Testis (tissue), 3 donors: ENCODE data around the gene SHROOM3. TPM values are rescaled to one million over a fixed set of nuclear protein-coding genes. Genes with fewer than 3 reads are reported as not detected.

Experiments used
- DNase-seq: peaks from one replicate; pipeline ENCODE4 v3.0.0-alpha.2; 2019
- H3K27ac ChIP-seq, 2 donors: fragments of 200-600 bp; sonication (generic); one replicate each; pipeline ENCODE4 v1.5.1; 2019
- H3K27me3 ChIP-seq: fragments of 200-600 bp; sonication (generic); one replicate; pipeline ENCODE4 v1.5.1; 2019
- H3K36me3 ChIP-seq: fragments of 200-600 bp; sonication (generic); one replicate; pipeline ENCODE4 v1.5.1; 2017; ENCODE audit warnings: low read depth; ENCODE audit errors: missing control alignments
- H3K4me1 ChIP-seq: fragments of 200-600 bp; sonication (generic); one replicate; pipeline ENCODE4 v1.5.1; 2019
- H3K4me3 ChIP-seq, 2 donors: fragments of 200-600 bp; sonication (generic); one replicate each; pipeline ENCODE4 v1.5.1; 2017 to 2019
- H3K9me3 ChIP-seq: fragments of 200-600 bp; sonication (generic); one replicate; pipeline ENCODE4 v1.5.1; 2017
- CTCF ChIP-seq, 3 experiments: fragments of 450-650 bp in 2 of 3; fragments of 200-600 bp in 1 of 3; sonication (generic) in 1 of 3; IDR thresholded peaks; one replicate each; pipeline ENCODE4 v1.5.1; 2016 to 2019; ENCODE audit warnings: antibody characterized with exemption in 3 of 3, mild to moderate bottlenecking in 2 of 3, moderate library complexity in 1 of 3
- POLR2A ChIP-seq: fragments of 450-650 bp; IDR thresholded peaks from one replicate; pipeline ENCODE4 v1.6.1; 2017; ENCODE audit warnings: antibody characterized with exemption, mild to moderate bottlenecking, moderate library complexity
- WGBS, 2 donors: methylation state at CpG; one replicate each; pipeline ENCODE4 v1.1.5; 2018; 5-methylcytosine and 5-hydroxymethylcytosine counted together
- intact Hi-C: fragments of 100-400 bp; cut with DNase I; formaldehyde crosslinking; loops from one replicate; pipeline ENCODE4 v1.15.1; 2023; ENCODE audit warnings: low total_unique reads
- polyA plus RNA-seq: library from polyadenylated mRNA; stranded (reverse); fragments of 350-450 nt; fragmentation: Illumina TruSeq; extraction: RNeasy Lipid Tissue Mini Kit (QIAGEN cat#74804); gene quantifications from one replicate; pipeline ENCODE4 v1.2.3, GENCODE V29; 2014; ENCODE audit warnings: low read depth, low replicate concordance; ENCODE audit not compliant: insufficient read depth
- total RNA-seq, 2 donors: library from RNA; depleted of rRNA; stranded (reverse); fragments of >200 nt; gene quantifications; one replicate each; pipeline ENCODE4 v1.2.3, GENCODE V29; 2016

Gene SHROOM3
- total and polyA plus RNA-seq, 3 donors from 2014 or later = 3.9 to 7.2 (median 6.4) TPM

- no peak overlapping the region for H3K4me3 ChIP-seq
- no peak overlapping the region for H3K27ac ChIP-seq
- no peak for TF ChIP-seq POLR2A
- no peak for TF ChIP-seq CTCF (IDR thresholded peaks at IDR 0.05)
- H3K36me3 ChIP-seq = no peaks in the 10 kb centered on the region
- H3K4me1 ChIP-seq = no peaks in the 10 kb centered on the region
- H3K9me3 ChIP-seq = no peaks in the 10 kb centered on the region
- no peaks in the 10 kb centered on the region for H3K27me3 ChIP-seq
- 68 to 78% methylated on average over 3 of the region's 3 CpGs for WGBS, 2 donors
- DNase-seq = no peak
- intact Hi-C loops = no loop called here
Measured at GRCh38 chr4:76401654-76402053, 33.4 kb upstream of the SHROOM3 start.

GRCh38 chr4:76406081-76406480 lies 28.9 kb upstream of the SHROOM3 start:
- WGBS, 2 donors = 56 to 59% methylated on average over 5 of the region's 5 CpGs
- no peaks in the 10 kb centered on the region for H3K9me3 ChIP-seq
- TF ChIP-seq CTCF (IDR thresholded peaks at IDR 0.05) (no peak), POLR2A (no peak)
- intact Hi-C loops = no loop called here
- H3K36me3 ChIP-seq = no peaks in the 10 kb centered on the region
- H3K27ac ChIP-seq = no peak overlapping the region
- DNase-seq = no peak
- no peak overlapping the region for H3K4me3 ChIP-seq
- no peaks in the 10 kb centered on the region for H3K4me1 ChIP-seq
- H3K27me3 ChIP-seq = no peaks in the 10 kb centered on the region

- H3K27me3 ChIP-seq = no peaks in the 10 kb centered on the region
- no peak for DNase-seq
- no peak overlapping the region for H3K4me3 ChIP-seq
- H3K4me1 ChIP-seq = no peaks in the 10 kb centered on the region
- H3K27ac ChIP-seq = no peak overlapping the region
- no peaks in the 10 kb centered on the region for H3K9me3 ChIP-seq
- WGBS, 2 donors = 64 to 71% methylated on average over 5 of the region's 5 CpGs
- H3K36me3 ChIP-seq = no peaks in the 10 kb centered on the region
- no peak for TF ChIP-seq CTCF (IDR thresholded peaks at IDR 0.05)
- TF ChIP-seq POLR2A = no peak
- intact Hi-C loops = no loop called here
Measured at GRCh38 chr4:76407440-76408119, 27.4 kb upstream of the SHROOM3 start.

- TF ChIP-seq CTCF (IDR thresholded peaks at IDR 0.05) (no peak), POLR2A (no peak)
- Histone ChIP-seq H3K4me1 (no peaks in the 10 kb centered on the region), H3K4me3 (no peak overlapping the region), H3K27me3 (no peaks in the 10 kb centered on the region), H3K9me3 (no peaks in the 10 kb centered on the region), H3K36me3 (no peaks in the 10 kb centered on the region), H3K27ac (no peak overlapping the region)
- 83 to 88% methylated on average over 3 of the region's 3 CpGs for WGBS, 2 donors
- intact Hi-C loops = no loop called here
- DNase-seq = no peak
Measured at GRCh38 chr4:76410636-76411035, 24.4 kb upstream of the SHROOM3 start.

- DNase-seq = no peak
- H3K27me3 ChIP-seq = no peaks in the 10 kb centered on the region
- no peaks in the 10 kb centered on the region for H3K9me3 ChIP-seq
- 35 to 47% methylated on average over 18 of the region's 18 CpGs for WGBS, 2 donors
- H3K4me3 ChIP-seq = peak overlapping the region; percentile 48 to 57
- no peak overlapping the region for H3K27ac ChIP-seq
- no peaks in the 10 kb centered on the region for H3K36me3 ChIP-seq
- intact Hi-C loops = no loop called here
- H3K4me1 ChIP-seq = no peaks in the 10 kb centered on the region
- no peak for TF ChIP-seq CTCF (IDR thresholded peaks at IDR 0.05)
Measured at GRCh38 chr4:76420188-76420761, 14.8 kb upstream of the SHROOM3 start.
